Transverse colon (tissue), 3 donors: ENCODE results near the gene TBC1D19.

Source experiments
- CTCF ChIP-seq, 5 experiments: fragments of 200-600 bp in 3 of 5; fragments of 450-650 bp in 2 of 5; sonication (generic) in 3 of 5; IDR thresholded peaks; 1 replicate in 2 of 5; 2 replicates in 3 of 5; pipeline ENCODE4 v1.5.1; 2016 to 2017; ENCODE audit warnings: antibody characterized with exemption in 5 of 5, inconsistent platforms in 3 of 5, mild to moderate bottlenecking in 2 of 5, moderate library complexity in 1 of 5
- EP300 ChIP-seq: sonication (generic); formaldehyde crosslinking; IDR thresholded peaks from one replicate; pipeline ENCODE4 v1.6.1; 2017; ENCODE audit warnings: antibody characterized with exemption, low read depth
- POLR2A ChIP-seq: fragments of 450-650 bp; IDR thresholded peaks from one replicate; pipeline ENCODE4 v1.6.1; 2016; ENCODE audit warnings: antibody characterized with exemption, mild to moderate bottlenecking, moderate library complexity

- TF ChIP-seq CTCF (IDR thresholded peaks at IDR 0.05) = no peak
- TF ChIP-seq POLR2A = no peak
- TF ChIP-seq EP300 = no peak
Observed at GRCh38 chr4:26788341-26788733, 204.5 kb downstream of the TBC1D19 start.
